Transverse colon (tissue), 3 donors: ENCODE measurements around the gene ARHGAP44.

Experiments
- EP300 ChIP-seq: sonication (generic); formaldehyde crosslinking; IDR thresholded peaks from one replicate; pipeline ENCODE4 v1.6.1; 2017; ENCODE audit warnings: antibody characterized with exemption, low read depth
- TF ChIP-seq, protein P1 (sequence below), 5 experiments: fragments of 200-600 bp in 3 of 5; fragments of 450-650 bp in 2 of 5; sonication (generic) in 3 of 5; IDR thresholded peaks; 1 replicate in 2 of 5; 2 replicates in 3 of 5; pipeline ENCODE4 v1.5.1; 2016 to 2017; ENCODE audit warnings: antibody characterized with exemption in 5 of 5, inconsistent platforms in 3 of 5, mild to moderate bottlenecking in 2 of 5, moderate library complexity in 1 of 5

DNA sequence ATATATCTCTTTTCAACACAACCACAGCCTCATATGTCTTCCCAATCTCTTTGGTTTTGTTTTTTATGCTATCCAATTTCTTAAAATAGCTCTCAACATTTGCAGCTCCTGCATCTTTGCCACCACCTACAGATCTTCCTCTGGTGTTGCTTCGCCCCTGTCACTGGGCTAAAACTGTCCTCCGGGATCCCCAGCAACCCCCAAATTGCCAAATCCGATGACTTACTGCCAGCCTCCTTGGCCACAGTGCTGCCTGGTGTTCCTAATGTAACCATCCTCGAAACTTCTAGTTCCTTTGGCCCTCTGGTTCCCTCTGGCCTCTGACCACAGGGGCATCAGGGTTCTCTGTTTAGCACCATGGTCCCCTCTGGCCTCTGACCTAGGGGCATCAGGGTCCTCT lies 157.7 kb downstream of the ARHGAP44 start:
- TF ChIP-seq, protein P1, sequence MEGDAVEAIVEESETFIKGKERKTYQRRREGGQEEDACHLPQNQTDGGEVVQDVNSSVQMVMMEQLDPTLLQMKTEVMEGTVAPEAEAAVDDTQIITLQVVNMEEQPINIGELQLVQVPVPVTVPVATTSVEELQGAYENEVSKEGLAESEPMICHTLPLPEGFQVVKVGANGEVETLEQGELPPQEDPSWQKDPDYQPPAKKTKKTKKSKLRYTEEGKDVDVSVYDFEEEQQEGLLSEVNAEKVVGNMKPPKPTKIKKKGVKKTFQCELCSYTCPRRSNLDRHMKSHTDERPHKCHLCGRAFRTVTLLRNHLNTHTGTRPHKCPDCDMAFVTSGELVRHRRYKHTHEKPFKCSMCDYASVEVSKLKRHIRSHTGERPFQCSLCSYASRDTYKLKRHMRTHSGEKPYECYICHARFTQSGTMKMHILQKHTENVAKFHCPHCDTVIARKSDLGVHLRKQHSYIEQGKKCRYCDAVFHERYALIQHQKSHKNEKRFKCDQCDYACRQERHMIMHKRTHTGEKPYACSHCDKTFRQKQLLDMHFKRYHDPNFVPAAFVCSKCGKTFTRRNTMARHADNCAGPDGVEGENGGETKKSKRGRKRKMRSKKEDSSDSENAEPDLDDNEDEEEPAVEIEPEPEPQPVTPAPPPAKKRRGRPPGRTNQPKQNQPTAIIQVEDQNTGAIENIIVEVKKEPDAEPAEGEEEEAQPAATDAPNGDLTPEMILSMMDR (IDR thresholded peaks at IDR 0.05) = no peak
- TF ChIP-seq EP300 = no peak
